Measurements from ENCODE around the gene USP35.

USP35 gene

DNA sequence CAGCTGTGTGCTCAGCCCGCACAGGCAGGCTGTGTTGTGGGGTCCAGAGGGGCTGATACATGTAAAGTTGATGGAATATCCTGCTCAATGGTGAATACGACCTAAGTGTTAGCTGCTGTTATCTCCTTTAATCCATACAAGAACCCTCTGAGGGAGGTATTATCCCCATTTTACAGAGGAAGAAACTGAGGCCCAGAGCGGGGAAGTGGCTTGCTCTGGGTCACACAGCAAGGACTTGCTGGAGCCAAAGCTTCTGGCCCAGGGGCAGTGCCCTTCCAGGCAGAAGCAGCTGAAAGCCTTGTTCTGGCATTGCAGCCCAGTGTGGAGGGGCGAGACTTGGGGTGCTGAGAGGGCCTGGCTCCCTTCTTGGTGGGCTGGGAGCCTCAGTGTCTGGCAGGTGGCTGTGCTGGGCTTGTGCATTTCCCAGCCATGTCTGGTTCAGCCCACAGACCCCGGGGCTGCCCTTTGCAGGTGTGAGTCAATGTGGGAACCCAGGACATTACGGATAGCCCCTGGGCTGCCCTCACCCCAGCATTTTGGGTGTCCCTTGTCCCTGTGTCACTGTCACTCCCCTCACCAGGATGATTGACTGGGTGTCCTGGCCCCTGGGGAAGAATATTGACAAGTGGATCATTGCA, 10.4 kb downstream of the USP35 start:
- no peak for DNase-seq (ENCODE audit: low spot score)

DNA sequence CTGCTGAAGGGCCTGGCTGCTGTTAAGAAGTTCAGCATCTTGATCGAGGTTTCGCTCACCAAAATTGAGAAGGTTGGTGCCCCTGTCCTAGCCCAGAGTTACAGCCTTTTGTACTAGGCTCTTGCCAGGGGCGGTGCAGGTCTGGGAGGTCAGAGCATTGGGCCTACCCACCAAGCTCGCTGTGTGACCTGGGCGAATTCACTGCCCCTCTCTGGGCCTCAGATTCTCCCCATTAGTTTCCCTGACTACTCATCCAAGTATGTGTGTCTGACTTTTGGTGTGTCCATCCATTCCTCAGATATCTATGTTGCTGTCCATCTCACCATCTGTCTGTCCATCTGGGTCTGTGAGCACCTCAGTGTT, 10.9 kb downstream of the USP35 start:
- no peak for DNase-seq (ENCODE audit: low spot score)

DNA sequence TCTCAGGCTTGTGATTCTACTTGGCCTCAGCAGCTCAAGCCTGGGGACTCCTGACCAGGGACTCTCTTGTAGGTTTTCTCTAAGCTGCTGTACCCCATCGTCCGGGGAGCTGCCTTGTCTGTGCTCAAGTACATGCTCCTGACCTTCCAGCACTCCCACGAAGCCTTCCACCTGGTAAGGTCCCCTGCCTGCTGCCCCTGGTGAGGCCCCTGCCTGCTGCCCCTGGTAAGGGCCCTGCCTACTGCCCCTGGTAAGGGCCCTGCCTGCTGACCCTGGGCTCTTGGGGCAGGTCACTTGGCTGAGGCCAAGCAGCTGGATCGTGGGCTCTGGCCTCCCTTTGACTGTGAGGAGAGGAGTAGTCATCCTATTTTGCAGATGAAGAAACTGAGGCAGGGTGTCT, 11.3 kb downstream of the USP35 start:
- DNase-seq (ENCODE audit: low spot score) = no peak

DNA sequence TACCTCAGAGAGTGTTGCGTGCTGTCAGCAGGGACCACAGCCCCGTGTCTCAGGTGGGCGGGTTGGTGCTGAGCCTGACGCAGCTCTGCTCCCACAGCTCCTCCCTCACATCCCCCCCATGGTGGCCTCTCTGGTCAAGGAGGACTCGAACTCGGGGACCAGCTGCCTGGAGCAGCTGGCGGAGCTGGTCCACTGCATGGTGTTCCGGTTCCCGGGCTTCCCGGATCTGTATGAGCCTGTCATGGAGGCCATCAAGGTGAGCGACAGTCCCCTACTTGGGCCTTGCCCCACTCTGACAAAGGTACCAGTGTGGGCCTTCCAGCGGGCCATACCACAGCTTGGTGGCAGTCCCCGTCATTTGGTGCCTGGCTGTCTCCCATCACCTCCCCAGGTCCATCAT, 11.8 kb downstream of the USP35 start:
- DNase-seq (ENCODE audit: low spot score) = no peak

DNA sequence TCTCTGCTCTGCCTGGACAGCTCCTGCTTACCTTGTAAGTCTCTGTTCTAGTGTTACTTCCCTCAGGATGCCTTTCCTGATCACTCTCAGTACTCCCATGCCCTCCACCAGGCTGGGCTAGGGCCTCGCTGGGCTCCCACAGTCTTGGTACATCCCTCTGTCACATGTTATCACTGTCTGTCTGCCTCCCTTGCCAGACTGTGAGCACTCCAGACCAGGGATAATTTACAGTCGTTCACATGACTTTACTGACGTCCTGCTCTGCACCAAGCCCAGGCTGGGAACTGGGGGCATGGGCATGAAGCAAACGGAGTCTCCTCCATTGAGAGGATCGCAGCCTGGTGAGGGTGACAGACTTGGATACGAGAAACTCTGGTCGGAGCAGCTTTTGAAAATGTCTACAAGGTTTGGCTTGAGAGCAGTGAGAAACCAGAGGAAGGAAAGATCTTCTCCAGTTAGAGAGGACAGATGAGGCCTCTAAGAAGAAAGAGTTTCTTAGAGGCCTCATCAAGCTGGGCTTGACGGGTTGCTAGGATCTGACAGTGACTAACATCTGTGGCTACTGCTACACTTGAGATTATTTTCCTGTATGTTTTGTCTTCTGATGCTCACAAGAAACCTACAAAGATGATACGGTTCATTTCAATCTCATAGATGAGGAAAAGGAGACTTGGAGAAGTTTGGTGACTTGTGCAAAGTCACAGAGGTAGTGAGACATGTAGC, 12.5 kb downstream of the USP35 start:
- DNase-seq (ENCODE audit: low spot score) = no peak

DNA sequence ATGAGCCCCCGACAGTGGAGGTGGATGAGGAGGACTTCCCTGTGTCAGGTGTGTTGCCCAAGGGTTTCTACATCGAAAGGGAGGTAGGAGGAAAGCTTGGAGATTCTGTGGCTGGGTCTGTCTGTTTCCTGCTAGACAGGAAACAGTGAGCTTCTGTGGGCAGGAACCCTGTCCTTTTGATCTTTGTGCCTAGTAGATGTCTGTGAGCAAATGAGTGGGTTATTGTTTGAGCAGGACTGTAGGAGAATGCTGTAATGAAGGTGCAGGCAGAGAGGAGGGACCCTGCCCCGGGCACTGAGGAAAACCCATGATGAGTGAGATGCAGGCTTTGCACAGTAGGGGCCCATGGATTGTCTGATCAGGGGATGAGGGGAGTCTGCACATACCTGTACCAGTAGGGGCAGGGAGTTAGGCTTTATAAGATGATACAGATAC, 14.0 kb downstream of the USP35 start:
- no peak for DNase-seq (ENCODE audit: low spot score)

DNA sequence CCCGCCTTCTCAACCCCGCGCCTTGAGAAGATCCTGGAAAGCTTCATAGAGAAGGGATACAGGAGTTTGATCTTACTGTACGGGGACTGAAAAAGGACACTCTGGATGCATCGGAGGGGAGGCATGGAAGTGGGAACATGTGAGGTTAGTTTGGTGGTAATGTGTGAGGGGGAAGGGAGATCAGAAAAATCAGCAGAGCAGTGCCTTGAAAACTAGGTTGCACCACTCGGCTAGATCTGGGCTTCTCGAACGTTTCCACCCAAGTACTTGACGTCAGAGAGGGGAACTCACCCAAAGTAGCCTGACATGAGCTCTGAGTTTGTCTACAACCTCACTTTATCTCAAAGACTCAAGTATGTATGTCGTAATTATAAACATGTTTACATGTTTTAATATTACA, 14.5 kb downstream of the USP35 start:
- DNase-seq (ENCODE audit: low spot score) = no peak

DNA sequence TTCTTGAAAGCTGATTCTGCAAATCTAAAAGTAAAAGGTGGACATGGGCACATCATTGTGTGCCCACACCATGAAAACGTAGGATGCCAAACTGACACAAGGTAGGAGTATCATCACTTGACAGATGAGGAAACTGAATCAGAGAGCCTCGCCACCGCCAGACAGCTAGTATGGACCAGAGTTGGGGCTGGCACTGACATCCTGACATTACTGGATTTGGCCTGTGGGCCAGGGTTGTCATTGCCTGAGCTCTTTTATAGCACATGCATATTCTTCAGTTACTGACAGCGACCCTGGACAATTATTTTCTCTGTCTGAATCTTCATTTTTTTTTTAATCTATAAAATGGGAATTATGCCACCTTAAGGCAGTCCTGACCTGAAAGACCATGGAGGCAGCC, 16.5 kb downstream of the USP35 start:
- DNase-seq (ENCODE audit: low spot score) = no peak

DNA sequence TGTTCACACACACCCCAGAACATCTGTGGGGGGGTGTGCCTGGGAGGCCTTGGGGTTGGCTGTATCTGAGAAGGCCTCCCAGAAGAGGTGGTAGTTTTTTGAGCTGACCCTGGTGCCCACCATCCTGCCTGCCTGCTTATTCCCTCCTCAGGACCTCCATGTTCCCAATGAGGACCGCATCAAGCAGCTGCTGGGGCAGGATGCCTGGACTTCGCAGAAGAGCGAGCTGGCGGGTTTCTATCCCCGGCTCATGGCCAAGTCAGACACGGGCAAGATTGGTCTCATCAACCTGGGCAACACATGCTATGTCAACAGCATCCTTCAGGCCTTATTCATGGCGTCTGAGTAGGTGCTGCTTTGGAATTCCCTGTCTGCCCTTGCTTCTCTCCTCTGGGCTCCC, 17.0 kb downstream of the USP35 start:
- DNase-seq (ENCODE audit: low spot score) = no peak

DNA sequence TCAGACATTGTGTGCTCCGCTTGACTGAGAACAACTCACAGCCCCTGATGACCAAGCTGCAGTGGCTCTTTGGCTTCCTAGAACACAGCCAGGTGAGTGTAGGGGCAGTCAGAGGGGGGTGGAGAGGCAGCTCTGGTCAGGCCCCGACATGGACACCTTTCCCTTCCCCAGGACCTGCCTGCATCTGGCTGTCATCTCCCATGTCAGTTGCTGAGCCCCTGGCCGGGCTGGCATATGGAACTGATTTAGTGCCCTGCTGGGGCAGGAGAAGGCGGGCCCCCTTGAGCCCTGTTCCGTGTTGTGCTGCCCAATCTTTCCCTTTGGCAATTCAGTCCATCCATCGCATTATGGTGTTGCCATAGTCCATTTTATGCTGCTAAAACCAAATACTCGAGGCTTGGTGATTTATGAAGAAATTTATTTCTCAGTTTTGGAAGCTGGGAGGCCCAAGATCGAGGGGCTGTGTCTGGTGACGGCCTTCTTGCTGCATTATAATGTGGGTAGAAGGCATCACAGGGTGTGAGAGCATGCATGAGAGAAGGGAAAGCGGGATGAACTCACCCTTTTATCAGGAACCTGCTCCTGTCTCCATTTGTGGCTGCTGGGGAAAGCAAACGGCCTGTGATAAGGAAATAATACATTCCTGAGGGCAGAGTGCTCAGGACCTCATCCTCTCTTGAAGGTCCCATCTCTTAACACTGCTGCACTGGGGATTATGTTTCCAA, 19.0 kb downstream of the USP35 start:
- DNase-seq (ENCODE audit: low spot score) = no peak

DNA sequence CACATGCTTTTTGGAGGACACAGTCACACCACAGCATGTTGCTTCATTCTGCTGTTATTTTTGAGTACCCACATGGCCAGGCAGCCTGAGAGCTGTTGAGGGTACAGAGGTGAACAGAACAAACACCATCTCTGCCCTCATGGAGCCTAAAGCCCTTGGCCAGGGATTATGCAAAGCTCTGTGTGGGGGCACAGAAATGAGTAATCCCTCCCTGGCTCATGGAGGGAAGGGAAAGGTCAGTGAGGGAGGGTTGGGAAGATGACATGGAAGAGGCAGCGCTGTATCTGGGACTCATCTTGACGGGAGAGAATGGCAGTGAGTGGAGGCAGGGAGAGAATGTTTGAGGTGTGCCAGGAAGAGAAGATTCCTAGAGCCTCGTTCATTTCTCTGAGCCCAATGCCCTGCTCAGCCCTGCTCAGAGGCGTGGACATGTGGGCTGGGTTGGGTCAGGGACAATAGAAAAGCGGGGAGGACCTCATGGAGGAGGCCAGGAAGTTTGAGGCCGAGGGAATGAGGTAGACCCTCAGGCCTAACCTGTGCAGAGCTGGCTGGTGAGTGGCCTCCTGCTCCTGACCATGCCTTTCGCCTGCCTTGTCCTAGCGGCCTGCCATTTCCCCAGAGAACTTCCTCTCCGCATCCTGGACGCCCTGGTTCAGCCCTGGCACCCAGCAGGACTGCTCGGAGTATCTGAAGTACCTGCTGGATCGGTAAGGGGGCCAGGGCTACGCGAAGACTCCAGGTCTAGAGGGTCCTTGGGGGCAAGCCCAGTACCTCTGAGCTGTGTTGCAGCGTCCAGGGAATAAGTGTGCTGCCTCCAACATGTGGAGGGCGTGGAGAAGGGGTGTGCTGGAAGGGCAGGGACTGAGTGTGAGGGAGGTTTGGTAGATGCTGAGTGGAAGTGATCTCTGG, 19.8 kb downstream of the USP35 start:
- no peak for DNase-seq (ENCODE audit: low spot score)

DNA sequence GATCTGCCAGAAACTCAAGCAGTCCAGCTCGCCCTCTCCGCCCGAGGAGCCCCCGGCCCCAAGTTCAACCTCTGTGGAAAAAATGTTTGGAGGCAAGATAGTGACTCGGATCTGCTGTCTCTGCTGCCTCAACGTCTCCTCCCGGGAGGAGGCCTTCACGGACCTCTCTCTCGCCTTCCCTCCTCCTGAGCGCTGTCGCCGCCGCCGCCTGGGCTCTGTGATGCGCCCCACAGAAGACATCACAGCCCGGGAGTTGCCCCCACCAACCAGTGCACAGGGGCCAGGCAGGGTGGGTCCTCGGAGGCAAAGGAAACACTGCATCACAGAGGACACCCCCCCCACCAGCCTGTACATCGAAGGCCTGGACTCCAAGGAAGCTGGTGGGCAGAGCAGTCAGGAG, 20.8 kb downstream of the USP35 start:
- no peak for DNase-seq (ENCODE audit: low spot score)

DNA sequence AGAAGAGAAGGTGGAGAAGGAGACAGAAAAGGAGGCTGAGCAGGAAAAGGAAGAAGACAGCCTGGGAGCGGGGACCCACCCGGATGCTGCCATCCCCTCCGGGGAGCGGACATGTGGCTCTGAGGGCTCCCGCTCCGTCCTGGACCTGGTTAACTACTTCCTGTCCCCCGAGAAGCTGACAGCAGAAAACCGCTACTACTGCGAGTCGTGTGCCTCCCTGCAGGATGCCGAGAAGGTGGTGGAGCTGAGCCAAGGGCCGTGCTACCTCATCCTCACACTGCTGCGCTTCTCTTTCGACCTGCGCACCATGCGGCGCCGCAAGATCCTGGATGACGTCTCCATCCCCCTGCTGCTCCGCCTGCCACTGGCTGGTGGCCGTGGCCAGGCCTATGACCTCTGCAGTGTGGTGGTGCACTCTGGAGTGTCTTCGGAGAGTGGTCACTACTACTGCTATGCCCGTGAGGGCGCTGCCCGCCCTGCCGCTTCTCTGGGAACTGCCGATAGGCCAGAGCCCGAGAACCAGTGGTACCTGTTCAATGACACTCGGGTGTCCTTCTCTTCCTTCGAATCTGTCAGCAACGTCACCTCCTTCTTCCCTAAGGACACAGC, 21.4 kb downstream of the USP35 start:
- no peak for DNase-seq (ENCODE audit: low spot score)

DNA sequence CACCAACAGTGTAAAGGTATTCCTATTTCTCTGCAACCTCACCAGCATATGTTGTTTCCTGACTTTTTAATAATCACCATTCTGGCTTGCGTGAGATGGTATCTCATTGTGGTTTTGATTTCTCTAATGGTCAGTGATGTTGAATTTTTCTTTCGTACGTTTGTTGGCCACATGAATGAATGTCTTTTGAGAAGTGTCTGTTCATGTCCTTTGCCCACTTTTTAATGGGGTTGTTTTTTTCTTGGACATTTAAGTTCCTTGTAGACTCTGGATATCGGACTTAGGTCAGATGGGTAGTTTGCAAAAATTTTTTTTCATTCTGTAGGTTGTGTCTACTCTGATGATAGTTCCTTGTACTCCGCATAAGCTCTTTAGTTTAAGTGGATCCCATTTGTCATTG, 22.8 kb downstream of the USP35 start:
- no peak for DNase-seq (ENCODE audit: low spot score)

DNA sequence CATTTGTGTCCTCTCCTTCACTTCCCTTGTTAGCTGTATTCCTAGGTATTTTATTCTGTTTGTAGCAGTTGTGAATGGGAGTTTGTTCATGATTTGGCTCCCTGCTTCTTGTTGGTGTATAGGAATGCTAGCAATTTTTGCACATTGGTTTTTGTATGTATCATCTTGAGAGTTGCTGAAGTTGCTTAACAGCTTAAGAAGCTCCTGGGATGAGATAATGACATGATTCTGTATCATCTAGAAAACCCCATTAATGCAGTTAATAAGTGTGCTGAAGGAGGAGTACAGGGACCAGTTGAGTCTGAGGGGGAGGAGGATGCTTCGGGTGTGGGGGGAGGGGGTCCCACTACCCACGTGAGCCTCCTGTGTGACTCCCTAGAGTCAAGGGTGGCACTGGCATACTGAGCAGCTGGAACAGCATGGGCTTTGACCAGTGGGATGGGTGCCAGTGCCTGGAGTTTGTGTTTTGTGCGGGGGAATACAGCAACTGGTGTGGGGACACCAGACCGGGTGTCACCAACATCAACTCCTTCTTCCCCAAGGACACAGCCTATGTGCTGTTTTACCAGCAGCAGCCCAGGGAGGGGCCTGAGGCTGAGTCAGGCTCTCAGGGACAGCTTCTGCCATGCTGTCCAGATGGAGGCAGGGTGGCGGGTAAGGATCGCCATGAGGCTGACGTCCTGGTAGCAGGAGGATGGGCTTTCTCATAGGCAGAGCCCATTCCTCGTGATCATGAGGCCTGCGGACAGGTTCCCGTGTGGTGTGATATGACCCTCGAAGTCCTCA, 24.1 kb downstream of the USP35 start:
- DNase-seq (ENCODE audit: low spot score) = peak; percentile 59

DNA sequence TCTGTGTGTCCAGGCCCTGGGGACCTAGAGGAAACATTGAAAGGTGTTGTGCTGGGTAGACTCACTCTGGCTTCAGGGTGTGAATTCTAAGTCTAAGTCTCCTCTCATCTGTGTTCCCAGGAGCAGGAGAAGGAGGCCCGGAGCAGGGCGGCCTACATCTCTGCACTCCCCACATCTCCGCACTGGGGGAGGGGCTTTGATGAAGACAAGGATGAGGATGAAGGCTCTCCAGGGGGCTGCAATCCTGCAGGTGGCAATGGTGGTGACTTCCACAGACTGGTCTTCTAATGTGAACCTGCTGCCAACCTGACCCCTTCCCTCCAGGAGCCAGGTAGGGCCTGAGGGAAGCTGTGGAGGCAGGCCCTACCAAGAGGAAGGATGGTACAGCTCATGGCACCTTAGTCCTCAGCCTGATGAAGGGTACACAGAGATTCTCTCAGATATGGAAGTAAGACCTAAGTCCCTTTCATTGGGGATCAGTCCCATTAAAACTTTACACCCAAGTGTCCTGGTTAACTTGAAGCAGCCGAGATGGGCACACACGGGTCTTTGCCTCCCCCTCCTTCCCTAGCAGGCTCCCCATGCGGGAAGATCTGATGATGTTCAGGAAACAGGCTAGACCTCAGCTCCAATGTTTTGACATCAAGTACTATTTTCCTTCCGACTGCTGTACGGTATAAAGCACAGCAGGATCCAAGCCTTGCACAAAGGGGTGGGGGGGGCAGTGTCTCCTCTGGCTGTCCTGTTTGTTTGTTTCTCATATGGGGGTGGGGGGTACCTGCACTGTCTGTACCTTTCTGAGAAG, 25.0 kb downstream of the USP35 start:
- no peak for DNase-seq (ENCODE audit: low spot score)

DNA sequence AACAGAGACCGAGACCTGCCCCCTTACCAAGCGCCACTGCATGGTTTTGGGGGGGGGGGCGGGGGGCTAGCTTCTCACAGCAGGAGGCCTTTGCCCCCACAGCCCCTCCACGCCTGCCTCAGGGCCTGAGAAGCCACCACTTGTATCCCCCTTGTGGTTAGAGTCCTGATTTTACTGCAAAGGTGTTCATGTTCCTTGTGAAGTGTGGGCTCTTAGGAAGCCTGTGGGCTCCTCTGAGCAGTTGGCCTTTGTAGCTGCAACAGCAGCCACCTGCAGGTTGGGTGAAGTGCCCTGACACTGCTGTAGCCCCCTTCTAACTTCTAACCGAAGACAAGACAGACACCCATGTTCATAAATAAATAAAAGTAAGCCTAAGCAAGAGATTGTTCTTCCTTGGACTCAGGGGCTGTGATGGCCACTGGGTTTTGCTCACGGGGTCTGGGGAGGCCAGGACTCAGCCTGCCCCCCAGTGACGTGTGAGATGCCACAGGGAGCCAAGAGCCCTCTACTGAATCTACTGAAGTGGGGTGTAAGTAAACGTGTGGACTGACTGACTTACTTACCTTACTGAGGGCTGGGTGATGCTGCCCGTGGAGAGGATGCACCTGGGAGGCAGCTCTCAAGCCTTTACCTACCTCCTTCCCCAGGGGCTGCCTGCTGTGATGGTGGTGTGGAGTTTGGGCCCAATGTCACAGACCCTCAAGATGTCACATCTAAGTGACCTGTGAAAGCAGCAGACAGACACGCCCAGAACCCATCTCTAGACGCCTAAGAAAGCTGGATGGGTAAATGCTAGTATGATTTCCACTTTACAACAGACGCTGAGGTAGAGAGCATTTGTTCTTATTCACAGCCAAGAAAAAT, 25.8 kb downstream of the USP35 start:
- DNase-seq (ENCODE audit: low spot score) = no peak

DNA sequence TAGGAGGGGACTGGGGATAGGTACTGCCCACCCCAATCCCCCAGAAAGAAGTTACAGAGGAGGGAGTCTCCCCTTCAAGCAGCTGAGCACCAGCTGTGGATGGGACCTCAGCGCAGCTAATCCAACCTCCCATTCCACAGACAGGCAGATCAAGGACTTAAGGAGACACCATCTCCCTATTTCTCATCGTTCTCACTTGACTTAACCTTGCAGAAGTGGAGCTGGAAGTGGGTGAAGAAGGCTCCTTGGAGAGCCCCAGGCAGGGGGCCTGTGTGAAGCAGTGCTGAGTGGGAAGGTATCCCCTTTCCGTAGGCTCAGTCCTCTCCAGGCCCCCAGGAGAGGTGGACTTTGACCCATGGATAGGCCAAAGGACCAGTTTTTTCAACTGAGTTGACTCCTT, 27.3 kb downstream of the USP35 start:
- DNase-seq (ENCODE audit: low spot score) = no peak

DNA sequence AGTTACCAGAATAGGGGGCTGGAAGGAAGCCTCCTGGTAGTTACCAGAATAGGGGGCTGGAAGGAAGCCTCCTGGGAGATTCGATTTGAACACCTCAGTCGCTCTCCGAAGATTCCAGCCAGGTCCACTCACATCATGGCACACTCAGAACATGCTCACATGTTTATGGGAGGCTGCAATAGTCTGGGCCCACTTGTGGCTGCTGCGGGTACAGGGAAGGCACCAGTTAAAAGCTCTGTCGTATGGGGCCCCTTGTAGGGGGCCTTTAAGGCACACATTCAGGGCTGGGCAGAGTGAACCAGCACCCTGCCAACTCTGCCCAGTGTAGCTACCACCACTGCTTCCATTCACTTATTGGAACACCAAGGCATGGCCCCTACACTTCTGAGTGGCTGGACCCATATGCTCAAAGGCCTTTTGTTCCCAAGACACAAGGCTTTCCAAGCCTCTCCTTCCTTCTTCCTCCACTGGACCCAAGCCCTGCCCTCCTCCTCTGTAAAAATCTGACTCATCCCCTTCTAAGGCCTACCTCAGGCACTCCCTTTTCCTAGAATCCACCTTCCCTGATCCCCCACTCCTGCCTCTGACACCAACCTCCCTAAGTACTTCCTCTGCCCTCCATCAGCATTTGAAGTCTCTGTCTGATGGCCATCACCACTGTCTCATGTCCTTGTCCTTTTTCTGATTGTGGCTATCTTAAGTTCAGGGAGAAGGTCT, 28.0 kb downstream of the USP35 start:
- DNase-seq (ENCODE audit: low spot score) = no peak
